DND-41 (cell line): ENCODE measurements around the gene GRIN1.

Source experiments
- CTCF ChIP-seq: IDR thresholded peaks from 2 replicates; pipeline ENCODE4 v1.5.1; 2012; ENCODE audit warnings: borderline replicate concordance, low read length, moderate library complexity, mild to moderate bottlenecking; ENCODE audit not compliant: poor library complexity, severe bottlenecking; ENCODE audit errors: extremely low read depth
- EZH2 ChIP-seq: IDR thresholded peaks from 3 replicates; pipeline ENCODE4 v1.6.1; 2012; ENCODE audit warnings: borderline replicate concordance, low read depth, mild to moderate bottlenecking, moderate library complexity, low read length, inconsistent platforms; ENCODE audit not compliant: severe bottlenecking

- TF ChIP-seq CTCF (no peak), EZH2 (no peak)
These were observed 10.0 kb upstream of the GRIN1 start for GRCh38 chr9:137128862-137129455.
